HepG2 (cell line): Measurements from ENCODE around the gene RTN4RL2. TPM values are rescaled to one million over a fixed set of nuclear protein-coding genes. Genes with fewer than 3 reads are reported as not detected.

ENCODE experiments used
- ARID4A ChIP-seq: sonication (generic); formaldehyde crosslinking; IDR thresholded peaks from 2 replicates; pipeline ENCODE4 v1.5.0; 2020; ENCODE audit warnings: mild to moderate bottlenecking, missing genetic modification reagents, borderline replicate concordance
- ATAD3A ChIP-seq: sonication (generic); formaldehyde crosslinking; IDR thresholded peaks from 2 replicates; pipeline ENCODE4 v1.4.0; 2020; ENCODE audit warnings: missing genetic modification reagents
- BRCA1 ChIP-seq: sonication (generic); formaldehyde crosslinking; IDR thresholded peaks from 2 replicates; pipeline ENCODE4 v1.4.0; 2020; ENCODE audit warnings: missing genetic modification reagents
- ISX ChIP-seq: sonication (generic); formaldehyde crosslinking; conservative IDR thresholded peaks from 2 replicates; pipeline ENCODE4 v1.5.0; 2020; ENCODE audit warnings: missing genetic modification reagents
- KAT7 ChIP-seq: IDR thresholded peaks from 2 replicates; pipeline ENCODE4 v1.6.1; 2018; ENCODE audit warnings: borderline replicate concordance, missing compliant biosample characterization
- KDM5A ChIP-seq: fragments of 200-600 bp; sonication (generic); IDR thresholded peaks from 2 replicates; pipeline ENCODE4 v1.7.0; 2018; ENCODE audit warnings: antibody characterized with exemption, mild to moderate bottlenecking, low read length, borderline replicate concordance
- LRRFIP1 ChIP-seq: sonication (generic); formaldehyde crosslinking; conservative IDR thresholded peaks from 2 replicates; pipeline ENCODE4 v1.4.0; 2020; ENCODE audit warnings: missing genetic modification reagents
- MBNL3 ChIP-seq: fragments of 250-450 bp; sonication (Bioruptor Pico); conservative IDR thresholded peaks from 2 replicates; pipeline ENCODE4 v1.8.0; 2022; ENCODE audit warnings: mild to moderate bottlenecking, inconsistent platforms
- NCOA2 ChIP-seq: sonication (generic); formaldehyde crosslinking; IDR thresholded peaks from 2 replicates; pipeline ENCODE4 v1.8.0; 2022; ENCODE audit warnings: inconsistent platforms
- RAD51 ChIP-seq: fragments of 450-650 bp; IDR thresholded peaks from 2 replicates; pipeline ENCODE4 v1.6.1; 2016; ENCODE audit warnings: borderline replicate concordance
- REL ChIP-seq: sonication (generic); formaldehyde crosslinking; conservative IDR thresholded peaks from 2 replicates; pipeline ENCODE4 v1.8.0; 2022; ENCODE audit warnings: mild to moderate bottlenecking, missing genetic modification reagents, moderate library complexity
- REXO4 ChIP-seq: sonication (generic); formaldehyde crosslinking; IDR thresholded peaks from 2 replicates; pipeline ENCODE4 v1.8.0; 2022; ENCODE audit warnings: missing genetic modification reagents, mild to moderate bottlenecking, borderline replicate concordance
- THAP11 ChIP-seq: IDR thresholded peaks from 2 replicates; pipeline ENCODE4 v1.6.1; 2016; ENCODE audit warnings: missing biosample characterization, missing genetic modification reagents
- TSC22D2 ChIP-seq: sonication (generic); formaldehyde crosslinking; IDR thresholded peaks from 2 replicates; pipeline ENCODE4 v1.5.1; 2020; ENCODE audit warnings: missing genetic modification reagents, mild to moderate bottlenecking, borderline replicate concordance
- ZBTB33 ChIP-seq: sonication (generic); formaldehyde crosslinking; IDR thresholded peaks from 2 replicates; pipeline ENCODE4 v1.4.0; 2020; ENCODE audit warnings: missing genetic modification reagents
- ZBTB42 ChIP-seq: sonication (generic); formaldehyde crosslinking; IDR thresholded peaks from 2 replicates; pipeline ENCODE4 v1.5.0; 2020; ENCODE audit warnings: mild to moderate bottlenecking, missing genetic modification reagents
- ZFP37 ChIP-seq: sonication (generic); formaldehyde crosslinking; IDR thresholded peaks from 2 replicates; pipeline ENCODE4 v1.4.0; 2020; ENCODE audit warnings: missing genetic modification reagents, borderline replicate concordance
- ZNF317 ChIP-seq: sonication (generic); formaldehyde crosslinking; IDR thresholded peaks from 2 replicates; pipeline ENCODE4 v1.5.0; 2020; ENCODE audit warnings: mild to moderate bottlenecking, missing genetic modification reagents
- ZNF552 ChIP-seq: sonication (generic); formaldehyde crosslinking; IDR thresholded peaks from 2 replicates; pipeline ENCODE4 v1.9.0; 2022; ENCODE audit warnings: missing genetic modification reagents, mild to moderate bottlenecking, borderline replicate concordance
- ZNF710 ChIP-seq: sonication (generic); formaldehyde crosslinking; IDR thresholded peaks from 2 replicates; pipeline ENCODE4 v1.5.0; 2020; ENCODE audit warnings: mild to moderate bottlenecking, missing genetic modification reagents, borderline replicate concordance
- polyA plus RNA-seq, 8 experiments: library from polyadenylated mRNA; depleted of rRNA in 3 of 8; stranded (reverse) in 7 of 8; unstranded in 1 of 8; fragments of >200 nt; fragmentation: Illumina TruSeq in 4 of 8; extraction: Trizol in 4 of 8; gene quantifications; 2 replicates each; pipeline versions ENCODE4 v1.2.1 to v1.2.3, GENCODE V29; 2011 to 2016; ENCODE audit warnings: low read depth in 4 of 8, missing spikeins in 1 of 8, mixed read lengths in 1 of 8; ENCODE audit not compliant: insufficient read depth in 1 of 8
- total RNA-seq, 5 experiments: library from RNA; depleted of rRNA; stranded (reverse); fragments of >200 nt; fragmentation: Illumina TruSeq; extraction: Trizol; gene quantifications; 2 replicates each; pipeline ENCODE4 v1.2.3, GENCODE V29; 2016; ENCODE audit warnings: low read depth in 1 of 5

RTN4RL2 gene
- total and polyA plus RNA-seq, 2 of the 13 experiments (the other 11 are each of a cell fraction or from before 2014, with no cell fraction given): 1.3 to 4.3 TPM

GRCh38 chr11:57491371-57492061 lies 31.2 kb downstream of the RTN4RL2 start (continued):
- TF ChIP-seq RAD51 (no peak), NCOA2 (no peak), MBNL3 (CRISPR knock-in tag) (no peak), TSC22D2 (CRISPR knock-in tag) (no peak), KDM5A (no peak), ZNF710 (CRISPR knock-in tag) (peak; percentile 35; the same call in 1 of the 2 replicates), ZNF552 (CRISPR knock-in tag) (no peak), ZBTB42 (CRISPR knock-in tag) (no peak), KAT7 (no peak), THAP11 (CRISPR knock-in tag) (no peak), ATAD3A (CRISPR knock-in tag) (no peak), BRCA1 (CRISPR knock-in tag) (no peak), REXO4 (no peak), REL (CRISPR knock-in tag) (no peak), LRRFIP1 (CRISPR knock-in tag) (no peak), ZFP37 (CRISPR knock-in tag) (no peak), ZNF317 (no peak), ISX (CRISPR knock-in tag) (no peak), ZBTB33 (peak; percentile 60; the same call in 1 of the 2 replicates), ARID4A (CRISPR knock-in tag) (no peak; the same call in 1 of the 2 replicates)
